HG03175 (cell line): ENCODE measurements around the gene SPOCK3.
A peak's percentile ranks its signal among the peaks of the same experiment; 100 is the strongest.
"Not testable (repeated sequence)": the region's sequence is repeated elsewhere in the genome, so short reads cannot be mapped to it uniquely, and the experiment has no call there.

Experiments
- ATAC-seq: cut with Tn5 transposase; IDR thresholded peaks from one replicate; pipeline ENCODE4 v1.9.1; 2021; ENCODE audit warnings: mild to moderate bottlenecking, moderate library complexity; ENCODE audit not compliant: unreplicated experiment

SPOCK3 gene

GRCh38 chr4:166968219-166968618 is 266.1 kb downstream of the SPOCK3 start:
- ATAC-seq = not testable (repeated sequence)

GRCh38 chr4:166965562-166965961 is 268.7 kb downstream of the SPOCK3 start:
- no peak for ATAC-seq

GRCh38 chr4:166957451-166957850 is 276.8 kb downstream of the SPOCK3 start:
- no peak for ATAC-seq

GRCh38 chr4:166956484-166956883 is 277.8 kb downstream of the SPOCK3 start:
- no peak for ATAC-seq

GRCh38 chr4:166941629-166942028 is 292.7 kb downstream of the SPOCK3 start:
- ATAC-seq = no peak

- no peak for ATAC-seq
Observed at GRCh38 chr4:166930464-166930863, 303.8 kb downstream of the SPOCK3 start.

GRCh38 chr4:166924424-166924823 is 309.9 kb downstream of the SPOCK3 start:
- ATAC-seq = no peak

- no peak for ATAC-seq
Observed at GRCh38 chr4:166913926-166914325, 320.4 kb downstream of the SPOCK3 start.

GRCh38 chr4:166903408-166903807 is 330.9 kb downstream of the SPOCK3 start:
- no peak for ATAC-seq

- ATAC-seq = no peak
Observed at GRCh38 chr4:166902941-166903340, 331.4 kb downstream of the SPOCK3 start.

- no peak for ATAC-seq
Observed at GRCh38 chr4:166896254-166896653, 338.0 kb downstream of the SPOCK3 start.

- ATAC-seq = no peak
Observed at GRCh38 chr4:166895771-166896170, 338.5 kb downstream of the SPOCK3 start.

GRCh38 chr4:166887457-166887856 is 346.8 kb downstream of the SPOCK3 start:
- no peak for ATAC-seq

GRCh38 chr4:166886718-166887117 is 347.6 kb downstream of the SPOCK3 start:
- no peak for ATAC-seq

- no peak for ATAC-seq
Observed at GRCh38 chr4:166882221-166882620, 352.1 kb downstream of the SPOCK3 start.

GRCh38 chr4:166875821-166876220 is 358.5 kb downstream of the SPOCK3 start:
- ATAC-seq = no peak

- no peak for ATAC-seq
Observed at GRCh38 chr4:166862032-166862431, 372.3 kb downstream of the SPOCK3 start.

GRCh38 chr4:166850398-166850797 is 383.9 kb downstream of the SPOCK3 start:
- not testable (repeated sequence) for ATAC-seq

GRCh38 chr4:166846939-166847338 is 387.4 kb downstream of the SPOCK3 start:
- no peak for ATAC-seq

- no peak for ATAC-seq
Observed at GRCh38 chr4:166842795-166843261, 391.5 kb downstream of the SPOCK3 start.

- peak; percentile 61 for ATAC-seq
Observed at GRCh38 chr4:166839615-166840251, 394.6 kb downstream of the SPOCK3 start.

GRCh38 chr4:166838975-166839614 is 395.2 kb downstream of the SPOCK3 start:
- peak; percentile 66 for ATAC-seq

GRCh38 chr4:166836865-166837264 is 397.4 kb downstream of the SPOCK3 start:
- no peak for ATAC-seq
